A549 (cell line): ENCODE results near the gene INSIG2. TPM values are rescaled to one million over a fixed set of nuclear protein-coding genes. Genes with fewer than 3 reads are reported as not detected.

ENCODE experiments used
- ATAC-seq, 2 experiments: fragments of 200-7000 bp in 1 of 2; fragments of >200 bp in 1 of 2; cut with Nextera tagmentation in 1 of 2; cut with Tn5 transposase in 1 of 2; 3 replicates each; pipeline versions ENCODE4 v1.8.0 to v1.9.1; 2018 to 2020; ENCODE audit warnings: mild to moderate bottlenecking in 1 of 2, moderate library complexity in 1 of 2
- CTCF ChIA-PET: fragments of 300-600 bp; sonication (Branson Sonifier 250); formaldehyde crosslinking; extraction: SDS; loops from one replicate; lab custom pipeline; 2021; ENCODE audit warnings: antibody characterized with exemption, inconsistent platforms; lab: Yijun Ruan, JAX
- POLR2A ChIA-PET: fragments of 350-600 bp; formaldehyde crosslinking; extraction: SDS; loops from one replicate; lab custom pipeline; 2021; ENCODE audit warnings: antibody characterized with exemption, inconsistent platforms; lab: Yijun Ruan, JAX
- DNase-seq, 2 experiments: peaks; one replicate each; pipeline versions ENCODE4 v3.0.0 to v3.0.0-alpha.2; 2011 to 2016; ENCODE audit warnings: low read depth in 1 of 2, low spot score in 1 of 2
- FAIRE-seq: peaks from 2 replicates; lab custom pipeline; 2011; peaks lifted over from hg19 to GRCh38; lab: Jason Lieb, UNC
- H3K27ac ChIP-seq, 2 experiments: fragments of >200 bp; sonication (Bioruptor Twin); formaldehyde crosslinking; 3 replicates each; pipeline ENCODE4 v1.5.1; 2016 to 2017
- H3K4me1 ChIP-seq: fragments of >200 bp; sonication (Bioruptor Twin); formaldehyde crosslinking; 3 replicates; pipeline ENCODE4 v1.6.1; 2016
- H3K4me2 ChIP-seq: fragments of >200 bp; sonication (Bioruptor Twin); formaldehyde crosslinking; 3 replicates; pipeline ENCODE4 v1.6.1; 2016
- H3K4me3 ChIP-seq: fragments of >200 bp; sonication (Bioruptor Twin); formaldehyde crosslinking; 3 replicates; pipeline ENCODE4 v1.5.1; 2016
- H3K9me3 ChIP-seq: fragments of >200 bp; sonication (Bioruptor Twin); formaldehyde crosslinking; 3 replicates; pipeline ENCODE4 v1.6.1; 2016
- ATOH8 ChIP-seq: fragments of 250-450 bp; sonication (Bioruptor Pico); IDR thresholded peaks from 2 replicates; pipeline ENCODE4 v1.5.0; 2020; ENCODE audit warnings: low read depth, mild to moderate bottlenecking, moderate library complexity
- BCL3 ChIP-seq: fragments of >200 bp; sonication (Bioruptor Twin); formaldehyde crosslinking; IDR thresholded peaks from 3 replicates; pipeline ENCODE4 v1.6.1; 2016
- BHLHE40 ChIP-seq: IDR thresholded peaks from 2 replicates; pipeline ENCODE4 v1.6.1; 2012; ENCODE audit warnings: low read depth, low read length, inconsistent platforms
- CBX2 ChIP-seq: fragments of 200-600 bp; sonication (generic); IDR thresholded peaks from 2 replicates; pipeline ENCODE4 v1.6.1; 2016; ENCODE audit warnings: low read depth, mild to moderate bottlenecking, borderline replicate concordance
- CEBPB ChIP-seq, 2 experiments: fragments of >200 bp in 1 of 2; sonication (Bioruptor Twin) in 1 of 2; formaldehyde crosslinking in 1 of 2; IDR thresholded peaks; 2 replicates each; pipeline ENCODE4 v1.6.1; 2012 to 2016
- EP300 ChIP-seq, 2 experiments: fragments of >200 bp; sonication (Bioruptor Twin); formaldehyde crosslinking; IDR thresholded peaks; 2 replicates in 1 of 2; 3 replicates in 1 of 2; pipeline ENCODE4 v1.6.1; 2016 to 2017
- ESRRA ChIP-seq: fragments of 150-350 bp; IDR thresholded peaks from 2 replicates; pipeline ENCODE4 v1.6.1; 2014; ENCODE audit warnings: mild to moderate bottlenecking, low read length, borderline replicate concordance
- FOSB ChIP-seq: fragments of 250-450 bp; sonication (Bioruptor Pico); IDR thresholded peaks from 2 replicates; pipeline ENCODE4 v1.5.0; 2020; ENCODE audit warnings: mild to moderate bottlenecking, moderate library complexity
- FOXS1 ChIP-seq: fragments of 250-450 bp; sonication (Bioruptor Pico); IDR thresholded peaks from 2 replicates; pipeline ENCODE4 v1.5.0; 2020; ENCODE audit warnings: mild to moderate bottlenecking, moderate library complexity
- GATA3 ChIP-seq: IDR thresholded peaks from 2 replicates; pipeline ENCODE4 v1.6.1; 2012; ENCODE audit warnings: borderline replicate concordance
- HDAC2 ChIP-seq: fragments of 200-600 bp; sonication (generic); IDR thresholded peaks from 2 replicates; pipeline ENCODE4 v1.6.1; 2016
- HOXA7 ChIP-seq: fragments of 250-450 bp; sonication (Bioruptor Pico); IDR thresholded peaks from 2 replicates; pipeline ENCODE4 v1.5.0; 2020; ENCODE audit warnings: mild to moderate bottlenecking, moderate library complexity
- HOXB5 ChIP-seq: fragments of 250-450 bp; sonication (Bioruptor Pico); IDR thresholded peaks from 2 replicates; pipeline ENCODE4 v1.5.0; 2020; ENCODE audit warnings: mild to moderate bottlenecking, moderate library complexity
- JUN ChIP-seq, 2 experiments: fragments of >200 bp; sonication (Bioruptor Twin); formaldehyde crosslinking; IDR thresholded peaks; 2 replicates in 1 of 2; 3 replicates in 1 of 2; pipeline ENCODE4 v1.6.1; 2016 to 2017
- MYC ChIP-seq: IDR thresholded peaks from 2 replicates; pipeline ENCODE4 v1.6.1; 2012; ENCODE audit warnings: mild to moderate bottlenecking, inconsistent platforms, low read length, improper control_type of control experiment, borderline replicate concordance
- PHF8 ChIP-seq: fragments of 200-600 bp; sonication (generic); IDR thresholded peaks from 2 replicates; pipeline ENCODE4 v1.6.1; 2016; ENCODE audit warnings: low read depth, mild to moderate bottlenecking, antibody characterized with exemption, moderate library complexity, borderline replicate concordance
- POLR2A ChIP-seq: IDR thresholded peaks from 2 replicates; pipeline ENCODE4 v1.6.1; 2012; ENCODE audit warnings: mild to moderate bottlenecking, low read length
- POLR2AphosphoS2 ChIP-seq: conservative IDR thresholded peaks from 2 replicates; pipeline ENCODE4 v1.6.1; 2012; ENCODE audit warnings: low read length, improper control_type of control experiment, inconsistent platforms
- RFX5 ChIP-seq: fragments of 450-650 bp; IDR thresholded peaks from 2 replicates; pipeline ENCODE4 v1.7.1; 2014; ENCODE audit warnings: antibody characterized with exemption, mild to moderate bottlenecking, moderate library complexity
- SREBF2 ChIP-seq: fragments of 450-650 bp; IDR thresholded peaks from 2 replicates; pipeline ENCODE4 v1.6.1; 2014; ENCODE audit warnings: mild to moderate bottlenecking, moderate library complexity
- TP53 ChIP-seq: fragments of 250-450 bp; sonication (Bioruptor Pico); IDR thresholded peaks from 2 replicates; pipeline ENCODE4 v1.5.0; 2021; ENCODE audit warnings: mild to moderate bottlenecking, moderate library complexity
- ZC3H11A ChIP-seq: fragments of 450-650 bp; IDR thresholded peaks from 2 replicates; pipeline ENCODE4 v1.6.1; 2014; ENCODE audit warnings: antibody characterized with exemption, mild to moderate bottlenecking
- ZFP36 ChIP-seq: fragments of 450-650 bp; IDR thresholded peaks from 2 replicates; pipeline ENCODE4 v1.6.1; 2014; ENCODE audit warnings: borderline replicate concordance; ENCODE audit not compliant: partially characterized antibody
- ZNF302 ChIP-seq: fragments of 250-450 bp; sonication (Bioruptor Pico); IDR thresholded peaks from 2 replicates; pipeline ENCODE4 v1.9.0; 2021; ENCODE audit warnings: inconsistent platforms, mild to moderate bottlenecking, moderate library complexity
- ZSCAN20 ChIP-seq: fragments of 250-450 bp; sonication (Bioruptor Pico); IDR thresholded peaks from 2 replicates; pipeline ENCODE4 v1.8.0; 2022; ENCODE audit warnings: mild to moderate bottlenecking, moderate library complexity
- WGBS: methylation state at CpG from one replicate; pipeline ENCODE4 v1.1.6; 2017; ENCODE audit errors: missing lambda C conversion rate; 5-methylcytosine and 5-hydroxymethylcytosine counted together
- polyA plus RNA-seq, 4 experiments: library from polyadenylated mRNA; depleted of rRNA in 3 of 4; stranded (reverse); fragments of >200 nt; fragmentation: RNase III in 1 of 4; extraction: RNeasy Plus Mini Kit Qiagen cat#74134 plus additional on column Dnase treatment in 1 of 4; gene quantifications; 2 replicates in 3 of 4; 3 replicates in 1 of 4; pipeline ENCODE4 v1.2.3, GENCODE V29; 2011 to 2017

The INSIG2 gene
- polyA plus RNA-seq, 2 of the 4 experiments (the other 2 are of a cell fraction), result 12.1 to 23.4 TPM

DNA sequence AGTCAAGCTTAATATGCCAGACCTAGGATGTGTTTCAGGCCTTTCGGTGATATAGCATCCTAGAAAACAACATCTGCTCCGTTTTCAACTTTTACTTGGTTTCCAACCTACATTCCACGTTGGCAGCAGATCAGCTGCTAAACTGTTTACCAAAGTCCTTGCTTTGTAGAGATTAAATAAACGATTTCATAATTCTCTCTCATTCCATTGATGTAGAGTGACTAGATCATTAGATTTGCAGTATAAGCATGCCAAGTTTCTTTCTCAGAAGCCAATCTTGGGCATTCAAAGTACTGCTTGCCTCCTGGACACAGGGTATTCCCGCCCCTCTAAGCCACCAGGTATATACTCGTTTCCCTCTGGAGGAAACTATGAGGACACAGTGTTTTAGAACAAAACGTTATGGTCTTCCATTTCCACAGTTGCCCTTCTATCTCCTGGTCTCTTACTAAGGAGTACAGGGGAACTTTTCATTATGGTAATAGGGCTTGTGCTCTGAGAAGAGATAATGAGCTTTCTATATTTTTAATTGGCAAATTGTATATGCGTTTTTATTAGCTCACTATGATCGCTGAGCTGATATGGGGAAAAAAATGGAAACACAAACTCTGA lies 10.5 kb upstream of the INSIG2 start:
- no peak for ATAC-seq
- 32% methylated on average over 9 of the region's 9 CpGs for WGBS
- H3K4me3 ChIP-seq, result no peak overlapping the region
- H3K4me2 ChIP-seq, result no peak overlapping the region
- POLR2A ChIA-PET, result interaction anchor here (1.4 kb wide), 1 partner anchor 10 kb away, joined by 5 read pairs; the partner anchor contains the start of gene INSIG2
- TF ChIP-seq ESRRA (no peak), HOXB5 (CRISPR knock-in tag) (no peak), FOXS1 (no peak), MYC (no peak), ZSCAN20 (CRISPR knock-in tag) (no peak), RFX5 (no peak), SREBF2 (no peak), POLR2AphosphoS2 (no peak), CEBPB (IDR thresholded peaks at IDR 0.05) (no peak), BCL3 (no peak), ZC3H11A (no peak), BHLHE40 (no peak), POLR2A (no peak), ATOH8 (CRISPR knock-in tag) (no peak), HDAC2 (no peak), PHF8 (no peak), FOSB (no peak), ZNF302 (no peak)
- no peaks in the 10 kb centered on the region for H3K4me1 ChIP-seq
- CTCF ChIA-PET, result interaction anchor here (1.1 kb wide), 2 partner anchors 15 to 31 kb away, joined by 3 to 4 read pairs; no protein-coding TSS in a partner anchor
- H3K9me3 ChIP-seq, result no peaks in the 10 kb centered on the region
- no peak for DNase-seq
- no peak for FAIRE-seq
- H3K27ac ChIP-seq, result no peak overlapping the region

- TF ChIP-seq ZSCAN20 (CRISPR knock-in tag), result no peak
- TF ChIP-seq FOXS1, result no peak
- TF ChIP-seq BHLHE40, result no peak
- TF ChIP-seq MYC, result no peak
- TF ChIP-seq FOSB, result no peak
- TF ChIP-seq HOXA7 (CRISPR knock-in tag), result no peak
- TF ChIP-seq CBX2, result no peak
- no peak for TF ChIP-seq JUN (IDR thresholded peaks at IDR 0.05)
- no peak for TF ChIP-seq ZFP36
- no peak for TF ChIP-seq TP53 (CRISPR knock-in tag)
- no peaks in the 10 kb centered on the region for H3K9me3 ChIP-seq
- H3K4me2 ChIP-seq, result no peak overlapping the region
- H3K27ac ChIP-seq, result no peak overlapping the region
- ChIA-PET CTCF (interaction anchor here (0.5 to 1.4 kb wide), 4 partner anchors 12 to 782 kb away, joined by 3 to 4 read pairs (median 4); no protein-coding TSS in a partner anchor), POLR2A (no interaction called here)
- H3K4me1 ChIP-seq, result no peaks in the 10 kb centered on the region
- DNase-seq (no peak), ATAC-seq (no peak), FAIRE-seq (no peak)
- 27% methylated on average over 3 of the region's 3 CpGs for WGBS
- no peak overlapping the region for H3K4me3 ChIP-seq
Measured at GRCh38 chr2:118078734-118079133, 9.5 kb upstream of the INSIG2 start.

- no peak for TF ChIP-seq GATA3
- no peak for TF ChIP-seq EP300 (IDR thresholded peaks at IDR 0.05)
- no peak for TF ChIP-seq ATOH8 (CRISPR knock-in tag)
- TF ChIP-seq FOXS1, result no peak
- ATAC-seq (no peak), DNase-seq (no peak), FAIRE-seq (no peak)
- ChIA-PET CTCF (interaction anchor here (0.6 to 1.3 kb wide), 3 partner anchors 11 to 38 kb away, joined by 3 to 5 read pairs (median 3); no protein-coding TSS in a partner anchor), POLR2A (no interaction called here)
- Histone ChIP-seq H3K4me1 (peaks cover 16% of the 10 kb centered on the region), H3K4me2 (no peak overlapping the region), H3K9me3 (no peaks in the 10 kb centered on the region), H3K27ac (no peak overlapping the region), H3K4me3 (no peak overlapping the region)
- whole genome bisulfite sequencing, result 87% methylated on average over 5 of the region's 5 CpGs
Measured at GRCh38 chr2:118084491-118085089, 3.7 kb upstream of the INSIG2 start.
